Right ventricle myocardium inferior (tissue), 1 donor: ENCODE measurements around the gene FLNC. TPM values are rescaled to one million over a fixed set of nuclear protein-coding genes. Genes with fewer than 3 reads are reported as not detected.

Experiments
- ATAC-seq: fragments of 200-7000 bp; cut with Tn5 transposase; one replicate; pipeline ENCODE4 v1.9.1; 2020; ENCODE audit warnings: mild to moderate bottlenecking, moderate library complexity
- DNase-seq: peaks from one replicate; pipeline ENCODE4 v3.0.0; 2021; ENCODE audit errors: missing footprints
- intact Hi-C: fragments of 100-400 bp; cut with DNase I; formaldehyde crosslinking; loops from one replicate; pipeline ENCODE4 v1.11.0; 2022
- total RNA-seq: library from RNA; stranded (reverse); fragmentation: NEBNext Ultra II Directional; extraction: Animal tissue kit (Norgen Biotek cat#: 25700); gene quantifications from one replicate; pipeline ENCODE4 v1.2.1, GENCODE V29; 2021
- donor health status: DM: no; HTN: yes; CAD: no; lungs with severe emphysema.

FLNC gene
- total RNA-seq, 1 donor from 2014 or later = 905 TPM

GRCh38 chr7:128826916-128827247, 3.3 kb upstream of the FLNC start:
- DNase-seq (no peak), ATAC-seq (no peak)
- intact Hi-C loops = no loop called here

GRCh38 chr7:128827248-128827958, 2.8 kb upstream of the FLNC start:
- DNase-seq (peak; percentile 63), ATAC-seq (peak; percentile 48)
- intact Hi-C loops = no loop called here

GRCh38 chr7:128827971-128828711, 2.1 kb upstream of the FLNC start:
- peak; percentile 55 for ATAC-seq
- peak; percentile 71 for DNase-seq
- intact Hi-C loops = no loop called here

- ATAC-seq (no peak), DNase-seq (peak; percentile 66)
- intact Hi-C loops = loop anchor here (2.0 to 5.0 kb wide), 2 partner anchors 39 to 82 kb away; partner anchors contain the start of gene CCDC136
These were observed 627 bp upstream of the FLNC start for GRCh38 chr7:128829391-128830166.

DNA sequence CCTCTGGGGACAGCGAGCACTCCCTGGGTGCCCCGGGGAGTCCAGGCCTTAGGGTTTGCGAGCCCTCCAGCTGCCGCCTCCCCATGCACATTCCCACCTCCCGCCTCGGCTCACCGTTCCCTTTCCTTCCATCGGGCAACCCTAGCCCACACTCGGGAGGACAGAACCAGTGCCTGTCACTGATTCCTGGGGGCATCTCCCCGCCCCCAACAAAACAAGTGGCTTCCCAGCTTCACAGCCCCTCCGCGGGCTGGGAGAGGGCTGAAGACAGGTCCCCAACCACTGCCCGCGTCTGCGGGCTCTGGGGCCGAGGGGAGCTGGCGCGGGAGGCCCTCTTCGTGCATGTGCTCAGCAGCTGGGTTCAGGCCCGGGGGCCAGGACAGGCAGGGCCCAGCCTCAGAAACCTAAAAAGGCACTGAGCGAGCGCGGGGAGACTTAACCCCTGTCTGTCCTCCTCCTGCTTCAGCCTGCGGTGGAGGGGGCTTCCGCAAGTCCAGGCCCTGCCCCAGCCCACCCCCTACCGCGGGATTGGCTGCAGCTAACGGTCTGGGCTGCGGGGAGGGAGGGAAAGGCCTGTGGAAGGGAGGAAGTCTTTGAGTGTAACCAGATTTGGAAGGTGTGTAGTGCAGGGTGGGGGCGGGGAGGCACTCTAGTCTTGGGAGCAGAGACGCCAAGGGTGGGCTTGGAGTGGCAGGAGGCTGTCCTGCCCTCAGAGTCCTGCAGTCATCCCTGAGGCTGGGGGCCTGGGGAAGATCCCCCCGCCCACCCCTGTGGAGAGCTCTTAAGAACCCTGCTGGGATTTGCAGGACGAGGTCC, 1.2 kb downstream of the FLNC start:
- DNase-seq = peak; percentile 82
- intact Hi-C loops = loop anchor here (2.0 to 5.0 kb wide), 2 partner anchors 41 to 84 kb away; partner anchors contain the start of gene CCDC136
- peak; percentile 45 for ATAC-seq

DNA sequence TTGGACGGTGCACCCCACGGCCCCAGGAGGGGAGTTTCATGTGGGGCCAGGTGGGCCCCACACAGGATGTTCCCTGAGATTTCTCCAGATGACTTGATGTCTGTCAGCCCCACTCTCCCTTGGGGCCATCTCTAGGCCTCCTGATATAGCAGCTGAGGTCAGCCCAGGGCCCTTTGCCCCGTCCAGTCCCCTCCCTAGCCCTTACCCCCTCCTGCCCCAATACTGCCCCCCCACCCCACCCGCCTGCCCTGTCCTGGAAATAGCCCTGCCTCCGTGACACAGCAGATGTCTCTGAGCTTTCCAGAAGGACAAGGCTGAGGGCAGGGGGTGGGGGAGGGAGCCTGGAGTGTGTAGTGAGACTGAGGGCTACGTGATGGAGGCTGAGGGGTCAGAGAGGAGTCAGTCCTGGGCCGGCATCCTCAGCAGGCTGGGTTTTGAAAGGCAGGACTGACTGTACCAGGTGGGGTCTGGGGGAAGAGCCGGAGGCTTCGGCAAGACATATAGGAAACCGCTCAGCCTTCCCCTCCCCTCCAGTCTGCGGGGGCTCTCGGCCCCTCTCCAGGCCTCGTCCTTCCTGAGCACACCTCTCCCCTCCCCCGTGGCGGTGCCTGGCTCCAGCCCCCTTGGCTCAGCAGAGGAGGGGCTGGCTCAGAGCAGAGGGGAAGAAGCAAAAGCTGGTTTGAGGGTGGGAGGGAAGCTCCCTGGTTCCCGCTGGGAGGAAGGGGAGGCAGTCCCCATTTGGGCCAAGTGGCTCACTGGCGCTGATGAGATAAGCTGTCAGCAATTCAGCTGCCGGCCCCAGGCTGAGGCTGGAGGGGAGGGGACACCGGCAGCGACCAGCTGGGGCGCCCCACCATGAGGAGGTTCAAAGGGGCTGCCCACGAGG, 2.0 kb downstream of the FLNC start:
- ATAC-seq (peak; percentile 40), DNase-seq (peak; percentile 77)
- intact Hi-C loops = loop anchor here (2.0 to 5.0 kb wide), 3 partner anchors 29 to 85 kb away; partner anchors contain the start of gene CCDC136

- intact Hi-C loops = loop anchor here (2.0 to 5.0 kb wide), 2 partner anchors 28 to 86 kb away; no protein-coding TSS in a partner anchor
- ATAC-seq (no peak), DNase-seq (no peak)
These were observed 2.6 kb downstream of the FLNC start for GRCh38 chr7:128832880-128833147.

DNA sequence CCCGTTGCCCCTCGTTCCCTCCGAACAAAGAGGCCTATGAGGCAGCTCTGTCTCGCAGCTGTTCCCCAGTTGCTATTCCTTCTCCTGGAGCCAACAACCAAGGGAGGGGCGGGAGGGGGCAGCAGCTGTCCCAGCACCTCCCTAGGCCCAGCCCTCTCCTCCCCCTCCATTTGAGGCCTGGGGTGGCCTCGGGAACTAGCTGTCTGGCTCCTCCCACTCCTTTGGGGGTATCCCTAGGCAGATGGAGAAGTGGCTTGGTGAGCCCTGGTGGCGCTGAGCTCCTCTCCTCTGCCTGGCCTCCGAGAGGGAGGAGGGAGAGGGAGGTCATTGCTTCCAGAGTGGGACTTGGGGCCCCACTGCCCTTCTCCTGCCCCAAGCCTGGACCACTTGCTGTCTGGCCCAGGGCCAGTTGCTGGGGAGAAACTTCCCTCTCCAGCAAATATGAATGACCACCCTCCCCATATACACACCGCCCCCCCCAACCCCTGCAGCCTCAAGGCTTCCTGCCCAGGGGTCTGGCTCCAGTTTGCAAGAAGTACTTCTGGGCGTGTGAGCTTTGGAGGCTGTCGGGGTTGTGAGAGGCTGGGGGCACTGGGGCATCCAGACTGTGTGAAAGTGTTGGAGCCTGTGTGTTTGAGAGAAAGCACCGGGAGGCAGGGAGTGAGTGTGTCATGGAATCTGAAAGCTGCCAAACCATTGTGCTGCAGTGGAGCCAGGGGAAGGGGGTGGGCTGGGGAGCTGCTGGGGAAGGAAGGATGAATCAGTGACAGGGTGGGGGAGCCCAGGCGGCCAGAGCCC, 3.1 kb downstream of the FLNC start:
- ATAC-seq = peak; percentile 27
- intact Hi-C loops = loop anchor here (2.0 to 5.0 kb wide), 2 partner anchors 27 to 86 kb away; no protein-coding TSS in a partner anchor

GRCh38 chr7:128833946-128834325, 3.7 kb downstream of the FLNC start:
- DNase-seq (no peak), ATAC-seq (no peak)
- intact Hi-C loops = loop anchor here (2.0 to 5.0 kb wide), 2 partner anchors 27 to 87 kb away; no protein-coding TSS in a partner anchor

More for the DNA sequence above, 3.1 kb downstream of the FLNC start:
- peak; percentile 86 for DNase-seq

GRCh38 chr7:128835231-128835751, 5.1 kb downstream of the FLNC start:
- peak; percentile 59 for DNase-seq
- intact Hi-C loops = no loop called here
- ATAC-seq = no peak

GRCh38 chr7:128835790-128836641, 5.8 kb downstream of the FLNC start:
- no peak for ATAC-seq
- intact Hi-C loops = no loop called here
- DNase-seq = peak; percentile 64

DNA sequence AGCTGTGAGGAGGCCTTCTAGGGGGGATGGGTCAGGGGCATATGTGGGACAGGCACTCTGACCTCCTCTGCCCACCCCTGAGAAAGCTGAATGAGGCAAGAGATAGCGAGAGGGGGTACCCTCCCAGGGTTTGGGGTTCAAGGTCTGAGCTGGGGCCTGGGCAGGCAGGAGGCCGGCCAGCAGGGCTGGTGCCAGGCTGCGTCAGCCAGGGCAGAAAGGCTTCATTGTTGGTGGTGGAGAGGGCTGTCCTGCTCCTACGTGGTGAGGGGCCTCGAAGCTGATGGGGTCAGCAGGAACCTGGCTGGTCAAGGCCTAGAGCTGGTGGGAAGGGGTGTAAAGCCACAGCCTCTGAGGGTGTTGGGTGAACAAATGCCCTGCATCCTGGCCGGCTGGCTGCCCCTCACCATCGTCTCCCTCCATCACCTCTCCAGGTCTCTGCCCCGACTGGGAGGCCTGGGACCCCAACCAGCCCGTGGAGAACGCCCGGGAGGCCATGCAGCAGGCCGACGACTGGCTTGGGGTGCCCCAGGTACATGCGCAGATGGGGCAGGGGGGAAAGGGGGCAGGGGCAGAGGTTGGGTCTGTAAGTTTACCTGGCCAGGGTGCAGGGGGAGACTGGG, 6.6 kb downstream of the FLNC start:
- ATAC-seq (no peak), DNase-seq (peak; percentile 40)
- intact Hi-C loops = no loop called here

- intact Hi-C loops = no loop called here
- DNase-seq (peak; percentile 56), ATAC-seq (no peak)
These were observed 7.3 kb downstream of the FLNC start for GRCh38 chr7:128837521-128837921.

GRCh38 chr7:128838109-128838779, 8.0 kb downstream of the FLNC start:
- intact Hi-C loops = no loop called here
- ATAC-seq = no peak
- DNase-seq = peak; percentile 54
